Neural cell (in vitro differentiated cells): ENCODE results near the gene VWA1. TPM values are rescaled to one million over a fixed set of nuclear protein-coding genes. Genes with fewer than 3 reads are reported as not detected.
"Not testable (repeated sequence)": the region's sequence is repeated elsewhere in the genome, so short reads cannot be mapped to it uniquely, and the experiment has no call there.

Source experiments
- H2AFZ ChIP-seq: fragments of 200-600, 300-800 bp; sonication (generic), shearing (Covaris generic); 2 replicates; pipeline ENCODE4 v1.6.0; 2014; ENCODE audit warnings: low read depth, mild to moderate bottlenecking, antibody characterized with exemption, low read length, moderate library complexity
- H3F3A ChIP-seq: fragments of 200-600 bp; shearing (Covaris generic); 2 replicates; pipeline ENCODE4 v1.6.1; 2016; ENCODE audit warnings: mild to moderate bottlenecking, moderate library complexity, mixed read lengths, antibody characterized with exemption, low read length; ENCODE audit not compliant: insufficient read depth, poor library complexity, severe bottlenecking
- H3K27ac ChIP-seq: fragments of 200-600, 300-800 bp; sonication (generic), shearing (Covaris generic); 2 replicates; pipeline ENCODE4 v1.5.1; 2014; ENCODE audit warnings: mild to moderate bottlenecking, low read length, moderate library complexity
- H3K27me3 ChIP-seq: fragments of 300-800, 200-600 bp; sonication (generic), shearing (Covaris generic); 2 replicates; pipeline ENCODE4 v1.6.0; 2014; ENCODE audit warnings: mild to moderate bottlenecking, low read depth, low read length, moderate library complexity; ENCODE audit not compliant: insufficient read depth
- H3K36me3 ChIP-seq: fragments of 300-800, 200-600 bp; sonication (generic), shearing (Covaris generic); 2 replicates; pipeline ENCODE4 v1.5.1; 2014; ENCODE audit warnings: mild to moderate bottlenecking, antibody characterized with exemption, low read length, moderate library complexity; ENCODE audit not compliant: insufficient read depth
- H3K4me2 ChIP-seq: fragments of 300-800, 200-600 bp; sonication (generic), shearing (Covaris generic); 2 replicates; pipeline ENCODE4 v1.6.0; 2014; ENCODE audit warnings: mild to moderate bottlenecking, low read length
- H3K4me3 ChIP-seq: fragments of 300-800, 200-600 bp; sonication (generic), shearing (Covaris generic); 2 replicates; pipeline ENCODE4 v1.5.1; 2014; ENCODE audit warnings: mild to moderate bottlenecking, low read length, moderate library complexity
- H3K79me2 ChIP-seq: fragments of 200-600 bp; shearing (Covaris generic); replicated peaks from 2 replicates; pipeline ENCODE4 v1.6.0; 2014; ENCODE audit warnings: mild to moderate bottlenecking, low read length, moderate library complexity; ENCODE audit not compliant: insufficient read depth
- H3K9ac ChIP-seq: fragments of 300-800, 200-600 bp; sonication (generic), shearing (Covaris generic); 2 replicates; pipeline ENCODE4 v1.6.1; 2016; ENCODE audit warnings: mild to moderate bottlenecking, low read length, mixed read lengths
- H3K9me2 ChIP-seq: fragments of 200-600 bp; shearing (Covaris generic); 2 replicates; pipeline ENCODE4 v1.6.1; 2016; ENCODE audit warnings: mild to moderate bottlenecking, low read length, mixed read lengths; ENCODE audit not compliant: insufficient read depth
- H3K9me3 ChIP-seq: fragments of 200-600, 300-800 bp; sonication (generic), shearing (Covaris generic); 2 replicates; pipeline ENCODE4 v1.6.1; 2016; ENCODE audit warnings: mild to moderate bottlenecking, mixed run types, low read length, moderate library complexity, mixed read lengths
- H4K20me1 ChIP-seq: fragments of 200-600 bp; shearing (Covaris generic); 2 replicates; pipeline ENCODE4 v1.6.1; 2016; ENCODE audit warnings: mild to moderate bottlenecking, mixed run types; ENCODE audit not compliant: insufficient read depth
- CTCF ChIP-seq: fragments of 450-650 bp; IDR thresholded peaks from 2 replicates; pipeline ENCODE4 v1.5.1; 2014; ENCODE audit warnings: antibody characterized with exemption, mild to moderate bottlenecking, moderate library complexity; ENCODE audit not compliant: poor library complexity, severe bottlenecking
- EP300 ChIP-seq: fragments of 450-650 bp; conservative IDR thresholded peaks from 2 replicates; pipeline ENCODE4 v1.6.1; 2014; ENCODE audit warnings: antibody characterized with exemption, mild to moderate bottlenecking, moderate library complexity; ENCODE audit not compliant: poor library complexity, severe bottlenecking
- EZH2 ChIP-seq: fragments of 200-600, 300-800 bp; shearing (Covaris generic), sonication (generic); IDR thresholded peaks from 2 replicates; pipeline ENCODE4 v1.6.1; 2014; ENCODE audit warnings: antibody characterized with exemption, low read length, borderline replicate concordance, mild to moderate bottlenecking; ENCODE audit not compliant: insufficient read depth, poor library complexity, severe bottlenecking
- MXI1 ChIP-seq: fragments of 450-650 bp; conservative IDR thresholded peaks from 2 replicates; pipeline ENCODE4 v1.6.1; 2014; ENCODE audit warnings: antibody characterized with exemption, mild to moderate bottlenecking; ENCODE audit not compliant: poor library complexity, severe bottlenecking
- RAD21 ChIP-seq: fragments of 450-650 bp; conservative IDR thresholded peaks from 2 replicates; pipeline ENCODE4 v1.6.1; 2014; ENCODE audit warnings: antibody characterized with exemption, mild to moderate bottlenecking, moderate library complexity
- REST ChIP-seq: IDR thresholded peaks from 2 replicates; pipeline ENCODE4 v1.6.1; 2012; ENCODE audit warnings: borderline replicate concordance
- TAF1 ChIP-seq: IDR thresholded peaks from 2 replicates; pipeline ENCODE4 v1.6.1; 2012; ENCODE audit warnings: low read depth
- polyA plus RNA-seq: library from polyadenylated mRNA; depleted of rRNA; stranded (reverse); fragments of >200 nt; gene quantifications from 2 replicates; pipeline ENCODE4 v1.2.3, GENCODE V29; 2014

VWA1 gene
- polyA plus RNA-seq, 1 donor from 2014 or later: 0.88 TPM

GRCh38 chr1:1482856-1483255, 47.4 kb downstream of the VWA1 start:
- H3K9ac ChIP-seq: no peak overlapping the region
- no peaks in the 10 kb centered on the region for H4K20me1 ChIP-seq
- H3K27ac ChIP-seq: no peak overlapping the region
- H3K4me3 ChIP-seq: no peak overlapping the region
- no peaks in the 10 kb centered on the region for H3K9me3 ChIP-seq
- H3K4me2 ChIP-seq: no peak overlapping the region
- H3K36me3 ChIP-seq: no peaks in the 10 kb centered on the region
- H3K27me3 ChIP-seq: no peaks in the 10 kb centered on the region
- no peaks in the 10 kb centered on the region for H3F3A ChIP-seq
- no peak overlapping the region for H2AFZ ChIP-seq
- H3K9me2 ChIP-seq: no peaks in the 10 kb centered on the region
- no peaks in the 10 kb centered on the region for H3K79me2 ChIP-seq
- TF ChIP-seq EP300 (no peak), TAF1 (no peak), EZH2 (no peak), REST (no peak), MXI1 (no peak)

GRCh38 chr1:1483714-1484113, 48.2 kb downstream of the VWA1 start:
- no peaks in the 10 kb centered on the region for H3F3A ChIP-seq
- no peak overlapping the region for H2AFZ ChIP-seq
- H3K4me2 ChIP-seq: no peak overlapping the region
- TF ChIP-seq CTCF: no peak
- no peak for TF ChIP-seq TAF1
- no peak for TF ChIP-seq EP300
- no peak for TF ChIP-seq REST
- no peak for TF ChIP-seq RAD21
- H3K4me3 ChIP-seq: no peak overlapping the region
- no peaks in the 10 kb centered on the region for H3K9me2 ChIP-seq
- H3K27me3 ChIP-seq: no peaks in the 10 kb centered on the region
- H4K20me1 ChIP-seq: no peaks in the 10 kb centered on the region
- no peaks in the 10 kb centered on the region for H3K9me3 ChIP-seq
- no peak overlapping the region for H3K9ac ChIP-seq
- H3K79me2 ChIP-seq: no peaks in the 10 kb centered on the region
- H3K36me3 ChIP-seq: no peaks in the 10 kb centered on the region
- no peak overlapping the region for H3K27ac ChIP-seq

GRCh38 chr1:1484976-1485750, 49.7 kb downstream of the VWA1 start:
- H3K79me2 ChIP-seq, H3K27me3 ChIP-seq, H3K9me3 ChIP-seq, H2AFZ ChIP-seq, H3K4me2 ChIP-seq, H3K9ac ChIP-seq, H4K20me1 ChIP-seq, H3K36me3 ChIP-seq, H3F3A ChIP-seq, H3K9me2 ChIP-seq, H3K27ac ChIP-seq, H3K4me3 ChIP-seq: not testable (repeated sequence)

GRCh38 chr1:1485755-1486317, 50.3 kb downstream of the VWA1 start:
- H3K9ac ChIP-seq, H3K79me2 ChIP-seq, H3K9me2 ChIP-seq, H4K20me1 ChIP-seq, H3K4me3 ChIP-seq, H3K27me3 ChIP-seq, H3K4me2 ChIP-seq, H2AFZ ChIP-seq, H3F3A ChIP-seq, H3K27ac ChIP-seq, H3K36me3 ChIP-seq, H3K9me3 ChIP-seq: not testable (repeated sequence)
